EH (cell line): ENCODE data around the gene GALNT10.
"Not testable (repeated sequence)": the region's sequence is repeated elsewhere in the genome, so short reads cannot be mapped to it uniquely, and the experiment has no call there.

Source experiments
- DNase-seq: peaks from one replicate; pipeline ENCODE4 v3.0.0-alpha.2; 2015; ENCODE audit warnings: low read depth

The GALNT10 gene, protein sequence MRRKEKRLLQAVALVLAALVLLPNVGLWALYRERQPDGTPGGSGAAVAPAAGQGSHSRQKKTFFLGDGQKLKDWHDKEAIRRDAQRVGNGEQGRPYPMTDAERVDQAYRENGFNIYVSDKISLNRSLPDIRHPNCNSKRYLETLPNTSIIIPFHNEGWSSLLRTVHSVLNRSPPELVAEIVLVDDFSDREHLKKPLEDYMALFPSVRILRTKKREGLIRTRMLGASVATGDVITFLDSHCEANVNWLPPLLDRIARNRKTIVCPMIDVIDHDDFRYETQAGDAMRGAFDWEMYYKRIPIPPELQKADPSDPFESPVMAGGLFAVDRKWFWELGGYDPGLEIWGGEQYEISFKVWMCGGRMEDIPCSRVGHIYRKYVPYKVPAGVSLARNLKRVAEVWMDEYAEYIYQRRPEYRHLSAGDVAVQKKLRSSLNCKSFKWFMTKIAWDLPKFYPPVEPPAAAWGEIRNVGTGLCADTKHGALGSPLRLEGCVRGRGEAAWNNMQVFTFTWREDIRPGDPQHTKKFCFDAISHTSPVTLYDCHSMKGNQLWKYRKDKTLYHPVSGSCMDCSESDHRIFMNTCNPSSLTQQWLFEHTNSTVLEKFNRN

DNA sequence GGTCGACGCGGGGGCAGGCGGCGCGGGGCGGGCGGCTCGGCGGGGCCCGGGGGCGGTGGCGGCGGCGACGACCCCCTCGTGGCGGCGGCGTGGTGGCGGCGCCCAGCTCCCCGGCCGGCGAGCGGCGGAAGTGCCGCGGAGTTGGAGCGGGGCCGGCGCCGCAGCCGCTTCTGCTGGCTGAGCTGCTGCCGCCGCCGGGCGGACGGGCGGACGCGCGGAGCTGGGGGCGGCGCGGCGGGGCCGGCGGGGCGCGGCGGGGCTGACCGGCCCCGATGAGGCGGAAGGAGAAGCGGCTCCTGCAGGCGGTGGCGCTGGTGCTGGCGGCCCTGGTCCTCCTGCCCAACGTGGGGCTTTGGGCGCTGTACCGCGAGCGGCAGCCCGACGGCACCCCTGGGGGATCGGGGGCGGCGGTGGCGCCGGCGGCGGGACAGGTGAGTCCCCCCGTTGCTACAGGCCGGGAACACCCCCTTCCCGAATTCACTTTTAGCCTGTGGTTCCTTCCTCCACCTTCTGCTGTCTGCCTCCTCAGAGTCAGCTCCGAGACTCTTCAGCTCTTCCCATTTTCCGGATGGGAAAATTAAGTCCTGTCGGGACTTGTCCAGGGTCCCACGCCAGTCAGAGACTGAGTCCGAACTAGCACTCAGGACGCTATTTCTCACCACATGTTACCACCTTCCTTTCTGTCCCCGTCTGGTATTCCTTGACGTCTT, at the start of gene GALNT10:
TSS of gene GALNT10 (plus strand) at position 139 of the 710 bp plus-strand sequence. CDS start at position 273, 134 bp downstream.
- peak; percentile 76 for DNase-seq

DNA sequence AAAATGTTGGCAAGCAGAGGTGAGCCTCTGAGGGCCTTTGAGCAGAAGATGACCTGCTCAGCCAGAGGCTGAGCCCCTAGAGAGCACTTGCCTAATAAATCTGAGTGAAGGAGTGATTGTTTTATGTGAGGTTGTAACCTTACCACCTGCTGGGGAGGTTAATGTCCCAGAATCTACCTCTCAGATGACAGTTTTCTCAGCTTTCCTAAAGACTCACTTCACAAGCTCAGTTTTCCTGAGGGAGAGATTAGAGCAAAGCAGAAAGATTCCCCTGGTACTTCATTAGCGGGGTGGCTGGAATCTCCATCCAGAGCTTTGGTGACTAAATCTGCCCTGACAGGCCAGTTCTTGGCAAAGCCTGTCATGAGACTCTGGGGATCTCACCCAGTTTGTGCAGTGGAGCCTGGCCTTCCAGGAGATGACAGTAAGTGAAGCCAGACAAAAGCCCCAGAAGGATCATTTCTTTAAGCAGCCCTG, 48.8 kb upstream of the GALNT10 start:
- DNase-seq: no peak

DNA sequence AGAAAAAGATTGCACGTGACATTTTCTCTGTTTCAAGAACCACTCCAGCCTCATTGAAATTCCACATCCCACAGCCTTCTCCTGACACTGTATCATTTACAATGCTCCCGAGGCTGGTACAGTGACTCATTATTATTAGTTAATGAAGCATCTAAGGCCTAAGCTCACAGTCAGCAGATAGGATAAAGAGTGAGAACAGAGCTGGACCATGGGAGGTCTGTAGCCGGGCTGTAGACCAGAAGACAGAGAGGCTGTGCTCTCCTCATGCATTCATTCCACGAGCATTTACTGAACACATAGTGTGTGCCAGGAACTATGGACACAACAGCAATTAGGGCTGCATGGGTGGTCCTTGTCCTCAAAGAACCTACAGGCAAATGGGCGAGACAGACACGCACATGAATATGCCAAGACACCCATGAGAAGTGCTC, 47.3 kb upstream of the GALNT10 start:
- DNase-seq: no peak

DNA sequence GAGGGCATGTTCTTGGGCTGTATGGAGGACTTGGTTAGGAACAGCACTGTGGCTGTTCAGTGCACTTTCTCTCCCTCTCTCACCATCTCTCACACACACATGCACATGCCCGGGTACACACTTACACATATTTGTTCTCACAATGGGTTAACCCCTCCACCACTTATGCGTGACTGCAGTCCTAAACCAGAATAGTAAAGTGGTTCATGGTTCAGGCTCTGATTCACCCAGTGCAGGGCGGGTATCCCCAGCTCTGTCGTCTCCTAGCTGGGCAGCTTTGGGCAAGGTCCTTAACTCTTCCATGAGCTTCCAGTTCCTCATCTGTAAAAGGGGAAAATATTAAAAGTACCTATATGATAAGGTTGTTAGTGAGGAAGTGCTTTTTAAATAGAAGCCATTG, 45.3 kb upstream of the GALNT10 start:
- no peak for DNase-seq

DNA sequence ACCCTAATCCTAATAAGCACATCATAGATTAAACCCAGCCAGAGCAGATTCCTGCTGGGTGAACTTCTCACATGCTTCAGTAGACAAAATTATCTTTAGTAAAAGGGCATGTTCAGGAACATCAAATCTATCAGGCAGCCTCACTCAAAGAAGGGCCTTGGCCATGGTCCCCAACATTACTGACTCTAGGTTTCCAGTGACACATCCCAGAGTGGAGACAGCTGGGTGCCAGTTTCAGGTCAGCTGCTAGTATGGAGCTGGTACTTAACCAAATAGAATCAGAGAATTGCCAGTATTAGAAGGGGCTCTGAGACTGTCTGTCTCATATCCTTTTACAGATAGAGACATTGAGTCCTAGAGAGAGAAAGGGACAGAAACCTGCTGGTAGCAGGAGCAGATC, 44.1 kb upstream of the GALNT10 start:
- no peak for DNase-seq

DNA sequence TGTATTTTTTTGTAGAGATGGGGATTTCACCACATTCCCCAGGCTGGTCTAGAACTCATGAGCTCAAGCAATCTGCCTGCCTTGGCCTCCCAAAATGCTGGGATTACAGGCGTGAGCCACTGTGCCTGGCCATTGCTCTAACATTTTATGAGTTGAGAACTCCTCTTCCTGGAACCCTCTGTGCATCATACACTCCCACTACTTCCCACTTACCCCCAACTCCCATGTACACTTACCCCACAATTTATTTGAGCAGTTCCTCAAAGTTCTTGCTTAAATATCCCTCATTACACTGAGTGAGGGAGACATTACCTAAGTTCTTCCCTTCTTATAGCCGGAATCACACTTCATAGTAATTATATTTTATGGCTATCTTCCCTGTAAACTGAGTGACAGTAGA, 42.9 kb upstream of the GALNT10 start:
- no peak for DNase-seq

DNA sequence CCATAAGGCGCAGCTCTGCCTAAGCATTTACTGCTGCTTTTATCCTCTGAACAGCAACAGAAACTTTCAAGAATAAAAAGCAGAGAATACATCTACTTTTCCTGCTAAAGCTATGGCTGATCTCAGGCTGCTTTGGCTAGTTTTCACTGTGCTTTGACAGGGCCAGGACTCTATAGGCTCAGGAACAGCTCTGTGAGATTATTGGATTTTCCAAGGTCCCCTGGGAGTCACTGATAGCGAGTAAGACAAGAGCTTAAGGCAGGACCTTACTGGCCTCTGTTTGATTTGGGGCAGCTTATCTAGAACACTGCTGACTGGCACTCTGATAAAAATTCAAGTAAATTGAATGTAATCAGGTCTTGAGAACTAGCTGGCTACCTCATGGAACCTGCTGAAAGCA, 40.1 kb upstream of the GALNT10 start:
- not testable (repeated sequence) for DNase-seq

DNA sequence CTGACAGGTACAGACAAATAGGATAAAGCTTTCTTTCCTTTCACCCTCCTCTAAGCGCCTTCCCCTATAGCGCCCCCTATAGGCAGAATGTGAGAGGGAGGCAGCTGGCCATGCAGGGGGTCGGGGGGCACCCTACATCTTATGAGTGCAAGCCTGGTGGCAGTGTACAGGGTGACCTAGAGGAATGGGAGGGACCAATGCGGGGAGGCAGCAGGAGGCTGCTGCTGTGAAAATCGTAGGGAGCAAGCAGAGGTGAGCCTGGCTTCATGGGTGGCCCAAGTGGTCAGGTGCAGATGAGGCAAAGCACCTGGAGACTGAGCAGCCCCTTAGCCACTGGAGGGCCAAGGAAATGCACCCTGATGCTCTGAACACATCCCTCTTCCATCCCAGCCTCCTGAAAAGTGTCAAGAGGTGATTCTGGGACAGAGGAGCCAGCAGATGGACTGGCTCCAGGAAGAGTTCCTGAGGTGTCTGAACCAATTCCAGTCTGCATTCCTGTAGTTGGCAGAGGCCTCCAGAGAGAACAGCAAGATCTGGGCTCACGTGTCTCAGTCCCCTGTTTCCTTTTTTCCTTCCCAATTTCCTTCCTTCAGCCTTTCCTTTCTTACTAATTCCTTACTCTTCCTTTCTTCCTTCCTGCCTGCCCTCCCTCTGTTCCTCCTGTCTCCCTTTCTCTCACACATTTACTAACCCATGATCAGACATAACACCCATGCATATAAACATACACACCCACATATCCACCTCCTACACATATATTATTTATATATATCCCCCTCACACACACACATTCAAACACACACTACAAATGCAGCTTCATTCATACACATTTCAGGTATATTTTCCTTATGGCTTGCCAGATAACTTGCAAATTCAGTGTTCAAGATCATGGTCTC, 32.8 kb upstream of the GALNT10 start:
- no peak for DNase-seq

DNA sequence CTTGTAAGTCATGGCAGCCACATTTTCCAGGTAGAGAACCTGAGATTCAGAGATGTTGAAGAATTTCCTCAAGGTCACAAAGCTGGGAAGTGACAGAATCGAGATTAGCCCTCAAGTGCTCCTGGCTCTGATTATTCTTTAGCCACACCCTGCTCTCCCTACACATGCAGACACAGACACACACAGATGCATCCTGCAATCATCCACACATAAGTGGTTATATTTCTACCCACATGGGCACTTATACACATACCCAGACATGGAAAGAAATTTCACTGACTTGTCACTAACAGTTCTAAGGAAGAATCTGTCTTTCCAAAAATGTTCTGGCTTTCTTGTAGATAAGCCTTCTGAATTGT, 32.2 kb upstream of the GALNT10 start:
- no peak for DNase-seq

DNA sequence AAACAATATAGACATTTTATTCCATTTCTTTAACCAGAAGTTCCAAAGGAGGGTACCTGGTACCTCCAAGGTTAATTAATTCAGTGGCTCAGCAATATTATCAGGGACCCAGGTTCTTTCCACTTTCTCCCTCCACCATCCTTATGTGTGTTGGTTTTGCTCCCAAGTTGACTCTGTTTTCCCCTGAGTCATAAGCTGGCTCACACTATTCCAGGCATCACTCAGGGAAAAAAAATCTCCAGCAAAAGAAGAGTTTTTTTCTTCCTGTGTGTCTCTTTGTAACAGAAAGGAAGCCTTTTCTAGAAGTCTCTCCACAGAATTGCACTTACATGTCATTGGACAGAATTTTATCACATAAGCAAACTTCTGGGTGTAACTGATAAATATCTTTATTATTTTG, 31.2 kb upstream of the GALNT10 start:
- peak; percentile 46 for DNase-seq

DNA sequence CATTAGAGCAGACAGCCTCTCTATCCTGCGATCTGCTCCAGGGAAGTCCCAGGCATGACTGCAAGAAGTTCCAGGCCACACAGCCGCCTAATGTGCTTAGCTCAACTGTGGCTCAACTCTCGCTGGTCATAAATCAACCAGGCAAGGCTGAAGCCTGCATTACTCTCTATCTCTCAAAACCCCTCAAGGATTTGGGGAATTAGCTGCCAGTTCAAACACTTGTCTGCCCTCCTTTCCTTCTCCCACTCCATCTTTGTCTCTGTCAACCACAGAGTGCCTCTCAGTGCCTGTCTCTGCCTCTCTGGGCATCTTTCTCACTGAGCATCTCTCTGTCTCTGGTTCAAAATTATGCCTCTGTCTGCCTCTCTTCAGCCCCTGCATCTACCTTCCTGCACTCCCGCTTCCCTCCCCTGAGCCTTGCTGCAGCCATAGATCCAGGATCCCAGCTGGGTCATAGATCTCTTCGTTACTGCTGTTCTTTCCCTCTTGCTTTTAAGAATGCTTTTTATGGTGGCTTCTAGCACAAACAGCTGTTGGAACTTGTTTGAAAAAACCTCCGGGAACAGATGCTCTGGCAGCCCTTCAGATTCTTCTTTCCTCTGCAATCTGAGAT, 27.9 kb upstream of the GALNT10 start:
- DNase-seq: no peak

DNA sequence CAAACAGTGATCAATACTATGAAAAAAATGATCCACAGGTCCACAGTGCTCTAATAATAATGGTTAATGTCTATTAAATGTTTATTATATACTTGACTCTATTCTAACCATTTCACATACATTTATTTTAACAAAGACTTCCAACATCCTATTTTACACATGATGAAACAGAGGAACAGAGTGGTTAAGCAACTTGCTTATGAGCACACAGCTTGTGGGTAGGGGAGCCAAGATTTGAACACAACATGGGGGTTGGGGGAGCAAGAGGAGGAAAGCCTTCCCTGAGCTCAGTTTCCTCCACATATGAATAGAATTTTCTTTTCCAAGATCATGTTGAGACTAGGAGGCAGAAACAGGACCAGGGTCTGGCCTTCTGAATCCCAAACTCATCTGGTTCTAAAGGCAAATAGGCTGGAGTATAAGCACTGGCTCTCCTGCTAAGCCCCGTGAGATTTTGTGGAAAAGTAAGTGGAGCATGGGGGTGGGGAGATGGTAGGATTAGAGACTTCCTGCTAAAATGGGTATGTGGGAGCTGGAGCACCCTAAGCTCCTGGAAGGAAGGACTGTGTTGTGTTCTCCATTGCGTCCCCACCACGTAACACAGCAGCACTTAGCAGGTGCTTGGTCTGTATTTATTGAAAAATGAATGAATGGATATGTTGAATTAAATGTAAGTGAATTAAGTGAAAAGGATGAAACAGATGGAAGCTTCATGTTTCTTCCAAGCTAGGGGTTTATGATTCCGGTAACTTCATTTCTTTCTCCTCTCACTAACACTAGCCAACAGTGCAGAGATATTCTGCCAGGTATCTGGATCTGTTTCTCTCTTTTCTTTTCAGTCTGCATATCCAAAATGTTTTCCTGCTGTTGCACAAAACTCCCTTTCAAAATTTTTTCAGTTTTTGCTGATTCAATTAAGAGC, 26.9 kb upstream of the GALNT10 start:
- no peak for DNase-seq

DNA sequence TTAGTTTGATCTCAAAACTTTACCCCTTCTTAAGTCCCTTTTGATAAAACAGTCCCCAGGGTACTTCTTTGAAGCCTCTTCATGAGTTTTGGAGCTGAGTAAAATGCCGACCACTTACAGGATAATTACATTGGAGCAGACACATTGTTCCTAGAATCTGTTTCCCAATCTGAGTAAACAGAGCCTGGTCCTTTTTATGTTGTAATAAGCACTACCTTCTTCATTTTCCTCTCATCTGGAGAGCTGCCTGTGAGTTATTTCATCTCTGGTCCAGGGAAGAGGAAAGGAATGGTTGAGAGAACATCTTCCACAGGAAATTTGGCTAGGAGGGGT, 26.3 kb upstream of the GALNT10 start:
- DNase-seq: no peak

DNA sequence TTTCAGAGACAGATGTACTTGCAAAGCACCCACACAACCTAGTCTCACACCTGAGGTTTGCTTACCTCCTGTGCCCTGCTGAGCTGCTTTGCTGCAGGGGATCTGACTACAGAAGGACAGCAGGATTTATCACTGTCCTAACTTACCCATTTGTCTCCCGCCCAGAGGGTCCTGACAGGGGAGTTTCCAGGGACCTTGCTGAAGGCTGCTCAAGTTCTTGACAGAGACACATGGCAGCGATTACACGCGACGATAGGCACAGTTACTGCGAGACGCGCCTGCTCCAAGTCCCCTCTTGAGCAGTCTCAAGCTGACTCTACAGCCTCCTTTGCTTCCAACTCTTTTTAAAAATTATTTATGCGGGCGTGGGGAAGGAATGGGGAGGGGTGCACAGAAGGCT, 24.6 kb upstream of the GALNT10 start:
- DNase-seq: no peak

DNA sequence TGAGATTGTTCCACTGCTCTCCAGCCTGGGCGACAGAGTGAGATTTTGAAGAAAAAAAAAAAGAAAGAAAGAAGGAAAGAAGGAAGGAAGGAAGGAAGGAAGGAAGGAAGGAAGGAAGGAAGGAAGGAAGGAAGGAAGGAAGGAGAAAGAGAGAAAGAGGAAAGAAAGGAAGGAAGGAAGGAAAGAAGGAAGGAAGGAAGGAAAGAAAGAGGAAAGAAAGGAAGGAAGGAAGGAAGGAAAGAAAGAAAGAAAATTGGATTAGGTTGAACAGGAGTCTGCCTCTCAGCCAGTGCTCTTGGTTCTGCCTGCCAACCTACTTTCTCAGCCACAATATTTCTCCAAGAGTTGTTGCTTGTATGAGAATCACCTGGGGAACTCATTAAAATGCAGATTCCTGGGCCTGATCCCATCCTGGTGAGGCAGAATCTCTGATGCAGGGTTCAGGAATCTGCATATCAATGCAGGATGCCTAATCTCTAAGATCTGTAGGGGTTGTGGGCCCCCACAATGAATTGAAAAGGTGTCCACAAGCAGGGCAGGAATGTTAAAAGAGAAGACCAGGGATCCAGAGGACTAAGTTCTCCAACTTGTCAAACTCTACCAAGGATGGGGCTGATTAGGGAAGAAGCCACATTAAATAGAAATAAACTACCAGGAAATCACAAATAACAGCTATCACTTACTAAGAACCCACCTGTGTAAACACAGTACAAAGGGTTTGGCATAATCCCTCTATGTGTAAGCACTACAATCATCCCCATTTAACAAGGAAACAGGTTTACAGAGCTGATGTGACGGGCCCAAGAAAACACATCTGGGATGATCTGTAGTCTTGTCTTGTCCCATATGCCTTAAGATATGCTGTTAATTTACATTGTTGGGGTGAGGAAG, 23.4 kb upstream of the GALNT10 start:
- DNase-seq: no peak

DNA sequence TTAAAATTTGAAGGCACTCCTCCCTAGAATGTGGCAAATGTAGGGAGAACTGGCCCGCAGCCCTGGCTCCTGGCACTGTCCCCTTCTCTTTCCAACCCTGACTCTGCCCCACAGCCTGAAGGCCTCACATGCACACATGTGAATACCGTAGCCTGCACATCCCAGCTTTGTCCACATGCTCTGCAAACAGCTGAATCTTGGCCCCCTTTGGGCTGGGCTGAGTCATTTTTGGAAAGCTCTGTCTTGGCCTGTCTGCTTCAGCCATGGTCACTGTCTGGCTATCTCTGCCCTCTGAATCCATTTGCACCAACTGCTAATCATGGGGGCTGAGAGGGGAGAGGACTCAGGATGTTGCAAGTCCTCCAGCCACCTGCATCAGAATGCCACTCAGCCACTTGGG, 22.1 kb upstream of the GALNT10 start:
- DNase-seq: no peak

DNA sequence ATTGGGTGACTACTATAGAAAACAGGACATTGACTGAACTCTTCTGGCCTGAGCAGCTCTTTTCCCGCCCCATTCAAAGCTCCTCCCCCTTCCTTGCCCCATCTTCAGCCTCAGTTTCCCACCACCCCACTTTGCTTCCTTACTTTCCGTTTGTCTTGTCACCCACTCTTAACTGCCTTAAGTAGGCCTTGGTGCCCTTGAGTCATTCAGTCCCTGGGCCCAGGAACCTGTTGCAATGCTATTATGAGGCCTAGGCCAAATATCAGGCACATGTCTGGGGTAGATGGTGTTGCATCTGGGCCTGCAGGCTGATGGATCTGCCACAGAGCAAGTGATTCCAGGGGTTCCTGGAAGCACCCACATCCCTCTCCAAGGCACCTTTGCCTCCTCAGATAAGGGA, 17.7 kb upstream of the GALNT10 start:
- DNase-seq: no peak

DNA sequence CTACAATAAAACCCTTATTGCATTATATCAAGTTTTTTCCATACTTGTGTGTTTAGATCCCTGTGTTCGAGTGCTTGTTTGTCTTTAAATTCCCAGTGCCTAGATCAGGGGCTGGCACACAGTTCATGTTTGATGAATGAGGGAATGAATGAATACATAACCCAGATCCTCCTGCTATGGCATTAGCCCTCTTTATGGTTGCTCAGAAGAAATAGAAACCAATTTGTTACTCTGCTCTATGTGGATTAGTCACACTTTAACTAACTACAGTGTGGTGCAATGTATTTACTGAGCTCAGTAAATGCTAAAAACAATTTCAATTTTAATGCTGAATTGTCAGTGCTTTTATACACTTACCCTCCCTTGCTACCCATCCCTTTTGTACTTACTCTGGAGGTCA, 16.4 kb upstream of the GALNT10 start:
- DNase-seq: no peak

DNA sequence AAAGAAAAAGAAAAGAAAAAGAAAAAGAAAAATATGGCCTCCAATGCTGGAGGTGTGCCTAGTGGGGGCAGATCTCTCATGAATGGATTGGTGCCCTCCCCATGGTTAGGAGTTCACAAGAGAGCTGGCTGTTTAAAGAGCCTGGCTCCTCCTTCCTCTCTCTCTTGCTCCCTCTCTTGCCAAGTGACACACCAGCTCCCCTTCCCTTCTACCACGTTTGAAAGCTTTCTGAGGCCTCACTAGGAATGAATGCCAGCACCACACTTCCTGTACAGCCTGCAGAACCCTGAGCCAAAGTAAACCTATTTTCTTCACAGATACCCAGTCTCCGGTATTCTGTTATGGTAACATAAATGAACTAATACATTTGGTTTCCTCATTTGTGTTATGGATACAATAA, 14.4 kb upstream of the GALNT10 start:
- DNase-seq: peak; percentile 68

DNA sequence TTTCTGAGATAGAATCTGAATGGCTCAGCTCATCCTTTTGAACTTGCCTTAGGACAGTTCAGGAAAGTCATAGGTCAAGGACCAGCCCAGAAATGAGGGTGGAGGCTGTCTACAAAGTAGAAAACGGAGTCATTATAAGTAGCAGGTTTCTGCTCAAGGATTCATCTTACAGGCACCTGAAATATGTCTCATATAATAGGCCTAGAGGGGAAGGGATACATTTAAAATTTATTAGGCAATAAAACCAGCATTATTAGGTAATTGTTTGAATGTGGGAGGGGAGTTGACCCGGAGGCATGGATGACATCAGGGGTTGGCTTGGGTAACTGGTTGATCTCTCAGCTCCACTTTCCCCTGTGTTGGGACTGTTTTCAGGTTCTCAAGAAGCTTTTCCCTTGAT, 11.9 kb upstream of the GALNT10 start:
- peak; percentile 27 for DNase-seq
